Measurements from ENCODE around the gene LRP1.

The LRP1 gene

DNA sequence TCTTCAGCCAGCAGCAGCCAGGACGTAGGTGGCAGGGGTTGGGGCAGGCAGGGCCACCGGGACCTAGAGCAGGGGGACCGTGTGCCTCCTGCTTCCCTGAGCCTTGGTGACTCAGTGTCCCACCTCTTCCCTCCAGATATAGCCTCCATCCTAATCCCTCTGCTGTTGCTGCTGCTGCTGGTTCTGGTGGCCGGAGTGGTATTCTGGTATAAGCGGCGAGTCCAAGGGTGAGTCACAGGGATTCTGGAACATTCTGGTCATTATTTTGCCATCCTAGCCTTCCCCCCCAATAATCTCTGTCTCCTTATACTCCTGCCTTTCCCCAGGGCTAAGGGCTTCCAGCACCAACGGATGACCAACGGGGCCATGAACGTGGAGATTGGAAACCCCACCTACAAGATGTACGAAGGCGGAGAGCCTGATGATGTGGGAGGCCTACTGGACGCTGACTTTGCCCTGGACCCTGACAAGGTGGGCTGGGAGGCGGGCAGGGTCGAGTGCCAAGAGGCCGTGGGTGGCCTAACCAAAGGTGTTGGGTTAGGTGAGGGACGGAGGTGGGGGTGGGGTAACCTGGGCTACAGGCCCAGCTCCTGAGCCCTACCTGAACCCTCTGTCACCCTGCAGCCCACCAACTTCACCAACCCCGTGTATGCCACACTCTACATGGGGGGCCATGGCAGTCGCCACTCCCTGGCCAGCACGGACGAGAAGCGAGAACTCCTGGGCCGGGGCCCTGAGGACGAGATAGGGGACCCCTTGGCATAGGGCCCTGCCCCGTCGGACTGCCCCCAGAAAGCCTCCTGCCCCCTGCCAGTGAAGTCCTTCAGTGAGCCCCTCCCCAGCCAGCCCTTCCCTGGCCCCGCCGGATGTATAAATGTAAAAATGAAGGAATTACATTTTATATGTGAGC is 83.8 kb downstream of the LRP1 start:
- no peak for DNase-seq (ENCODE audit: low read depth in 2 of 2)

DNA sequence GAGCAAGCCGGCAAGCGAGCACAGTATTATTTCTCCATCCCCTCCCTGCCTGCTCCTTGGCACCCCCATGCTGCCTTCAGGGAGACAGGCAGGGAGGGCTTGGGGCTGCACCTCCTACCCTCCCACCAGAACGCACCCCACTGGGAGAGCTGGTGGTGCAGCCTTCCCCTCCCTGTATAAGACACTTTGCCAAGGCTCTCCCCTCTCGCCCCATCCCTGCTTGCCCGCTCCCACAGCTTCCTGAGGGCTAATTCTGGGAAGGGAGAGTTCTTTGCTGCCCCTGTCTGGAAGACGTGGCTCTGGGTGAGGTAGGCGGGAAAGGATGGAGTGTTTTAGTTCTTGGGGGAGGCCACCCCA is 84.4 kb downstream of the LRP1 start:
- DNase-seq (ENCODE audit: low read depth in 2 of 2): no peak

DNA sequence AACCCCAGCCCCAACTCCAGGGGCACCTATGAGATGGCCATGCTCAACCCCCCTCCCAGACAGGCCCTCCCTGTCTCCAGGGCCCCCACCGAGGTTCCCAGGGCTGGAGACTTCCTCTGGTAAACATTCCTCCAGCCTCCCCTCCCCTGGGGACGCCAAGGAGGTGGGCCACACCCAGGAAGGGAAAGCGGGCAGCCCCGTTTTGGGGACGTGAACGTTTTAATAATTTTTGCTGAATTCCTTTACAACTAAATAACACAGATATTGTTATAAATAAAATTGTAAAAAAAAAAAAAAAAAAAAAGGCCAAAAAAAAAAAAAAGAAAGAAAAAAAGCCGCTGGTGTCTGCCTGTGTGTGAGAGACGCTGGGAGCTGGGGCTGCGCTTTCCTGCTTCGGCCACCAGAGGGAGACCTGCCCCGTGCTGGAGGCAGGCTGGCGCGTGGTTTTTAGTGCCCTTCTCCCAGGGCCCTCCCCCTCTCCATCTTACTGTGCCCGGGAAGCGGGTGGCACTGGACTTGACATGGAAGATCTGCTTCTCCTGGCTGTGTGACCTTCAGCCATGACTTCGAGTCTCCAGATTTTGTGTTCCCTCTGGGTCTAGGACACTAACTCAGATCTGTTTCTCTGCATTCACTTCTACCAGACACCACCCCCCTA is 84.9 kb downstream of the LRP1 start:
- peak; percentile 77 to 81 for DNase-seq (ENCODE audit: low read depth in 2 of 2)

DNA sequence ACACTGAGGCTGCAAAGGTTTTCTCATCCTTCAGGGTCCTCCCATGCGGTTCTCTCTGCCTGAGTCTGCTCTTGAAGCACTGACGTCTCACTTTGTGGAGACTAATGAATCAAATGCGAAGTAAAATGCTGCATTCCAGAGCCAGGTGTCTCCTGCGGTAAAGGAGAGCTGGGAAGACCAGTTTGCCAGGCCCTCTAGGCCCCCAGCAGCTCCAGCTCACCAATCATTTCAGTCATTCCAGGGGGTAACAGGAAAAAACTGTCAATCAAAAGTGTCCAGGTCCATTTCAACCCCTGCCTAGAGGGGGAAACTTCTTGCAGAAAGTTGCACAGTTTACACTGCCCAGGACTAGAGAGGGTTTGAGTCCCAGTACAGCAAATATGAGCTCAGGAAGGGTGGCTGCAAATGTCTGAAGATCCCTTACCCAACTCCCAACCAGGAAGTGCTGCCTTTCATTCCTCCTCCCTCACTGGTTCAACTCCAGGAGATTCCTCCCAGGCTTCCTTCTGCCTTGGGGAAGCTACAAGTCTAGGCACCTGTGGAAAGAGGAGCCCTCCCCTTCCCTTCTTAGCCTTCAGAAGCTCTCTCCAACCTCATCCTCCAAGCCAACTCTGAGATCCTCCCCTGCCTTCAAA is 85.6 kb downstream of the LRP1 start:
- no peak for DNase-seq (ENCODE audit: low read depth in 2 of 2)

DNA sequence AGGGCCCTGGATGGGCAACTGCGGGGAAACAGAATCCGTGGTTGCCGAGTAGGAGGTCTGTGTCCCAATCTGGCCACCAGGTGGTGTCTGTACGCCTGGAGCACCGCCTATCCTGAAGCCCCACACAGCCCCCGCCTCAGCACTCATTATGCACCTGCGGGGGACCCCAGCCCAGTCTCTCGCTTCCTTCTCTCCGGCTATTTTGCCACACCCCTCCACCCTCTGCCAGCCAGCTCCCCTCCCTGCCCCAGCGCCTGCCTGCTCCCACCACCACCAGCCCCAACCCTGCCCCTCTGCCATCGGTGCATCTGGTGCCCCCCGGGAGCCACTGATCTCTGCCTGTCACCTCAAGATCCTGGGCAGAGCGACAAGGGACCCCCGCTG is 86.1 kb downstream of the LRP1 start:
- DNase-seq (ENCODE audit: low read depth in 2 of 2): peak; percentile 59 to 61

DNA sequence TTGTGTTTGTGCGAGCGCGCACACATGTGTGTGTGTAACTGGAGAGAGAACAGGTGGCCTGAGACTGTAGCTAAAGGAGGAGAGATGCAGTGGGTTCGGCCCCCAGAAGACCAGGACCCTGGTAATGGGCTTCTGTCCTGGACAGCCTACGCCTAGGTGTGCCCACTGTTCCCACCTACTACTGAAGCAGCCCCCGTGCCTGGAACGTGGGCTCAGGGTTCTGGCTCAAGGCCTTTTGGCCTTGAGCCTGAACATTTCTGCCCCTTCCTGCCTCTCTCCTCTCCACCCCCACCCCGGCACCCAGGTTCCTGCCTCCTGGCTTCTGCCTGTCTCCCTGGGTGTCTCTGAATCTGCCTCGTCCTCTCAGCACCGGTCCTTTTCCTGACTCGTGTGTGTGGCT is 86.8 kb downstream of the LRP1 start:
- no peak for DNase-seq (ENCODE audit: low read depth in 2 of 2)

DNA sequence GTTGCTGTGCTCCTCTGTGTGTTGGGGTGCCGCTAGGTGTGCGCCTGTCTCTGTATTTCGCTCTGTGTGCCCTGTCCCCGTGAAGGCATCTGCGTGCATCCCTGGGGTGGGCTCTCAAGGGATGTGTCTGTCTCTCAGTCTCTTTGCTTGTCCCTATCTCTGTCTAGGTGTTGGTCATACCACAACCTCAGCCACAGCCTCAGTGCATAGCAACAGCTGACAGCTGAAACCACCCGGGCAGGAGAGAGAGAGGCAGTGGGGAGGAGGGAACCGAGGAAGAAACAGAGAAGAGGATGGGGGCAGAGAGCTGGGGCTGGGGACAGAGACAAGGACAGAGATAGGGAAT is 87.4 kb downstream of the LRP1 start:
- DNase-seq (ENCODE audit: low read depth in 2 of 2): no peak

DNA sequence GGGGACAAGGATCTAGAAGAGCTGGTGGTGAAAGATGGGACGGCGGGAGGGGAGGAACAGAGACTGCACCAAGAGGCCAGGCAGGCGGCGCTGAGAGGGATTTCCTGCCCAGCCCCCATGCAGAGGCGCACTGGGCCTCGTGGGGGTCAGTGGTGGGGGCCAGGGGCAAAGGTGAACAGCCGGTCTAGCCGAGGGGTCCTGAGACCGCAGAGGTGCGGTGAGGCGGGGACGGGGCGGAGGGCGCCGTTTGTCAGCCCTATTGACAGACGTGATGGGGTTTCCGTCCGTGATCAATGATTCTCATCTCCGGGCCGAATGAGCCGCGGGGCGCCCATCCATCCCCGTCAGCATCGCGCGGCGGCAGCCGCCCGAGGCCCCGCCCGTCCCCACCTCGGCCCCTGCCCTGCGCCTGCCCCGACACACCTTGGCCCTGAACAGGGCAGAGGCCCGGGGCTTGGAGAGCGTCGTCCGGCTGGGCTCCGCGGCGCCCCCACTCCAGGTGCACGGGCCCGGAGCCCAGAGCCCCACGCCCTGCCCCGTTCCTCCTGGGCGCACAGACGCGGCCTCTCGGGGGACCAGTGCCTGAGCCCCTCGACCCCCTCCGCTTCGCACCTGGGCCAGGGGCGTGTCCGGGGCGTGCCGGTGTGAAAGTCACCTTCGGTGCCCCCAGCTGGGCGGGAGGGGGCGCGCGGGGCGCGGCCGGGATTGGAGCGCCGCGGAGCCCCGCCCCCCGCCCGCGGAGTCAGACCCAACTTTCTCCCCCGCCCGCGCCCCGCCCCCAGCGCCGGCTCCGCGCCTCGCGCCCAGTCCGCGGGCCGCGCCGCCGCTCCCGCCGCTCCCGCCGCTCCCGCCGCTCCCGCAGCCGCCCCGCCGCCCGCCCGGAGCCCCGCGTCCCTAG is 88.0 kb downstream of the LRP1 start, which contains the start of gene NXPH4:
Gene NXPH4 (plus strand): TSS at position 781 of the 898 bp plus-strand sequence. CDS start 176 bp downstream, outside the sequence.
- no peak for DNase-seq (ENCODE audit: low read depth in 2 of 2)

DNA sequence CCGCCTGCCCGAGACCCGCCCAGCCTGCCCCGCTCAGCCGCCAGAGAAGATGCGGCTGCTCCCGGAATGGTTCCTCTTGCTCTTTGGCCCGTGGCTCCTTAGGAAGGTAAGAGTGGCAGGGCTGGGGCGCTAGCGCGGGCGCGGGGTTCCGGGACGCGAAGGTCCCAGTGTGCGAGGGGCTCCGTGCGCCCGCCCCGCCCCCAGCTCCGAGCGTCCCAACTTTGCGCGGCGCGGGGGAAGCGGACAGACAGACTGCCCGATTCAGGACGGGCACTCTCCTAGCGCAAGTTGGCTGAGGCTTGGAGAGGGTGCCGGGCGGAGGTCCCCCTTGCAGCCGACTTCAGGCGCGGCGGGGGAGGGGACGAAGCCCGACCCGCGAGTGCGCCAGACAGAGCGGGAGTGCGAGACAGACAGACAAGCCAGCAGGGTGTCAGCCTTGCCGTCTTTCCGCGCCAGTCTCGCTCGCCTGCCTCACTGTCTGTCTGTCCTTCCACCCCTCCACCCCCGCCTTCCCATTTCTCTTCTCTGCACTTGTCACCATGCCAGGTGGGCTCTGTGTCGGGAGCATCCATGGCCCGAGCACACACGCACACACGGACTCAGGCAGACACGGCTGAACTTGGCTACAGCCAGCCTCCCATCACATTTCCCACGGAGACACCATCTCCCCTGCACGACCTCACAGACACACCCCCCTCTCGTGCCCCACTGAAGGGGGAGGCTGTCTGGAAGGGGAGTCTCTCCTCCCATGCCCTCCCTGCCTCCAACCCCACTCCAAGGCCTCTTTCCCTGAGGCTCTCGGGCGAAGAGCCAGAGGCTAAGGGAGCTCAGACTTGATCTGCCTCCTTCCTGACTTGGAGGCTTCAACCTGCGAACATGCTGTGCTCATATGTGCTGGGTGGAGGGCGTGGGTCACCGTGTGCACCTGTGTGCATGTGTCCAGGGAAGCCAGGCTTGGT is 88.9 kb downstream of the LRP1 start:
- no peak for DNase-seq (ENCODE audit: low read depth in 2 of 2)

DNA sequence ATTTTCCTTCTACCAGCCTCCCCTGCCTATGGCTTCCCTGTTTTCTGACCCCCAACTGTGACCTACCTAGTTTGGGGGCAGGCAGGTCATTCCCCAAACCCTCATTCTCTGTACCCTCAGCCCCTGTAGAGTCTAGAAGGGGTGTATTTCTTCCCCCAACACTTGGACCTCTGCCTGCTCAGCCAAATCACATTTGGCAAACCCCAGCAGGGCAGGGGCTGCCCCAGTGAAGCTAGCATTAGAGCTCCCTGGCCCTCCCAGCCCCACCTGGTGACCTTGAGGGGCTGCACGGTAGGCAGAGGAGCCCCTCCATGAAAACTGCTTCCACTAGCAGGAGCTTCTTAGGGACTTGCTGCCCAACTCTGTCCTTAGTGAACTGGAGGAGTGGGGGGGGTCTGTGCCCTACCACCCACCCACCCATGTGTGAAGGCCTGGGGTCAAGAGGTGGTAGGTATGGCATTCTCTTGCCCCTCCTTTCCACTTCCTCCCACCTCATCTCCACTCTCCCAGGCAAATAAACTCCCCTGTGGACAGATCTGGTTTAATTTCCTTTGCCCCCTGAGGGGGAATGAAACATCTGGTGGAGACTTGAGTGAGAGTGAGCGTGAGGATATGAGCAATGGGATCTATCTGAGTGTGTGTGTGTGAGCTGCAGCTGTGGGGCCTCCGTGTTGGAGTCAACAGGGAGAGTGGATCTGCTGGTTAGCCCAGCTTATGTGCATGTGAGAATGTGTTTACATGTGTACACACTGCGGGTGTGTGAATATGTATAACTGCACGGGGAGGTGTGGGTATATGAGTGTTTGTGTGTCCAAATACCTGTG is 90.0 kb downstream of the LRP1 start:
- no peak for DNase-seq (ENCODE audit: low read depth in 2 of 2)

DNA sequence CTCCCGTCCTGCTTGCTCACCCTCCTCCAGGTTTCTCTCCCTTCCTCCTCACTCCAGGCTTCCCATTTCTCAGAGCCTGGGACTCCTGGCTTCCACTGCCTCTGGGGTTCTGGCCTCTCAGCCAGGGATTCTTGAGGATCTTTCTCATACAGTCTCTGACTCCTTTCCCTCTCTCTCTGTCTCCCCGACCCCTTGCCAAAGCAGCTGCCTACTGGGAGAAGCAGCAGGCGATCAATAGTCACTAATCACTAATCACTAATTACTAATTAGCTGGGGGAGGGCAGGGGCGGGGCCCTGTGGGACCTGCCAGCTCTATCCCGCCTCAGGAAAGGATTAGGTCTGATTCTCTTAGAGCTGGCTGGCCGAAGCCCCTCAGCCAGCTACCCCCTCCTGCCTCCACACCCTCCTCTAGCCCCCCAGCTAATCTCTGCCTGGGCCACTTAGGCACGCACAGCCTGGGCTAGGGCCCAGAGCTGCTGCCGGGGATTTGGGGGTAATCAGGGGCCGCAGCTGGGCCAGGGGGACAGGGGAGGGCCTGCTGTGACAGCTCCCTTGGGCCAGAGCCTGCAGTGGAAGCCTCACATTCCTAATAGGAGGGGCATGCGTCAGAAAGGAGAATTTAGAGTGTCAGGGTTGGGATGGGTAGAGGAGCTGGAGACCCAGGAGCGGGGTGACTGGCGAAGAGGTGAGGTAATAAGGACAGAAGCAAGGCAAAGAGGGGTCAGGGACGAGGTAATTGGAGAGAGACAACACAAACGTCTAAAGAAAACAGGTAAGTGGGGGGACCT is 91.1 kb downstream of the LRP1 start:
- DNase-seq (ENCODE audit: low read depth in 2 of 2): no peak

DNA sequence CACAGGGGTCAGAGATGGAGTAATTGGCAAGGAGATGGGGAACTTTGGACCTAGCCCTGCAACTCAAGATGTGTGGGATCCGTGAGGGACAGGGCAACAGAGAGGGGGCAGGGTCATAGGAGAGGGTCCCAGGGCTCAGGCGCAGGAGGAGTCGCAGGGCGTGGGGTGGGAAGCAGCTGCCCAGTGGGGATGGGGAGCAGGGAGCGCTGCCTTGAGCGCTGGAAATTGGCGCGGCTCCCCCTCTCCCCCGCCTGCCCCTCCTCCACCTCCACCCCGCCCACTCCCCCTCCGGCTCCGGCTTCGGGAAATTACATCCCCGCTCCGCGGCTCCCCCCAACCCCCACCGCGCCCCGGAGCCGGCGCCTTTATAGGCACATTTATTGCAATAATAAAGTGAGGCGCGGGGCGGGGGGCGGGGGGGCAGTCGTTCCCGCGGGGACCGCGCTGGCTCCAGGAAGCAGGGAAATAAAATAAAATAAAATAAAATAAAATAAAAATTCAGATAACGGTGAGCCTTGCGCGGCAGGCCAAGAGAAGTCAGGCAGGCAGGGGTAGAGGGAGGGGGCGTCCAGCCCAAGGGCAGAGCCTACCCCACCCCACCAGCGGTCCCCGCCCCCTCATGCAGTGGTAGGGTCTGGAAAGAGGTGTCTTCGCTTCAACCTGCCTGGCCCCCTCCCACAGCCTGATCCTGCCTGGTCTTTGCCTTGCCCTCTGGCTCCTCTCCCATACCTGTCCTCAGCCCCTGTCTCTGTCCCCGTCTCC is 91.9 kb downstream of the LRP1 start:
- DNase-seq (ENCODE audit: low read depth in 2 of 2): no peak

DNA sequence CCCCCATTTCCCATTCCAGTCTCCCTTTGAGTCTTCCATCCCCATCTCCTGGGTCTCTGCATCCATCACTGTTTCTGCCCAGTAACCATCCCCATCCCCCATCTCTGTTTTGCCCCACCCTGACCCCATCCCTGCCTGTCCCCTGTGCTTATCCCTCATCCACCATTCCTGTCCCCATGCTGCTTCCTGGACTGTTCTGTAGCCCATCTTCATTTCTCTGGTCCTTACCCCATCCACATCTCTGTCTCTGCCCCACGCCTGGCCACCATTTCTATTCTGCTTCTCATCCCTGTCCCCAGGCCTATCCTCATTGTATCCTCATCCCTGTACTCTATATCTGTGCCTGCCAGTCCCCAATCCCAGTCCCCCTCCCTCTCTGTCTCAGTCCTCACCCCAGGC is 92.5 kb downstream of the LRP1 start:
- DNase-seq (ENCODE audit: low read depth in 2 of 2): no peak

DNA sequence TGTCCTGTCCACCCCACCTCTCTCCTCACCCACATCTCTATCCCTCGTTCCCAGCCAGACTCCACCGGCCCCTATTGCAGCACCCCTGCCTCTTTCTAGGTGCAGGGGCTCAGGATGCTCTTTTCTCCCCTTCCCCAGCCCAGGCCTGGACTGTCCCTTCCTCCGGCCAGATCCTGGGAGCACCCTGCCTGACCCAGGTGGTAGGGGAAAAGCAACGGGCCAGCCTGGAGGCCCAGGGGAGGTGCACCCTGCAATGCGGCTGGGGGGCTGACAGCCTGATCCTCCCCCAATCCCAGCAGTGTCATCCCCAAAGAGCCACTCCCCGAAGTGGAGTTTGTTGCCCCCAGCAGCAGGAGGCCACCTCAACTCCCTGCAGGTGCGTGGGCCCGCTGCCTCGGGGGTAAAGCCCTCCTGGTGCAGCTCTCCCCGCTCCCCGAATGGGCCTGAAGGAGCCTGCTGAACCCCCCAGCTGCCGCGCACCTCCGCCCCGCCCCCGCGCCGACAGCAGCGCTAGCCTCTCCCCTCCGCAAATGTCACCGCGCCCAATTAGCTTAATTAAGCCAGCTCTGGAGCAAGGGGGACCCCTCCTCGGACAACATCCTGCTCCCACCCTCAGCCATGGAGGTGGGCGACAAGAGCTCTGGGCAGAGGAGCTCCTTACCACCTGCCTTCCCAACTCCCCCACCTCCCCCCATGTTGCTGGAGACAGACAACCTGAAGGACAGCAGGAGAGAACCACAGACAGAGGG is 93.1 kb downstream of the LRP1 start:
- no peak for DNase-seq (ENCODE audit: low read depth in 2 of 2)

DNA sequence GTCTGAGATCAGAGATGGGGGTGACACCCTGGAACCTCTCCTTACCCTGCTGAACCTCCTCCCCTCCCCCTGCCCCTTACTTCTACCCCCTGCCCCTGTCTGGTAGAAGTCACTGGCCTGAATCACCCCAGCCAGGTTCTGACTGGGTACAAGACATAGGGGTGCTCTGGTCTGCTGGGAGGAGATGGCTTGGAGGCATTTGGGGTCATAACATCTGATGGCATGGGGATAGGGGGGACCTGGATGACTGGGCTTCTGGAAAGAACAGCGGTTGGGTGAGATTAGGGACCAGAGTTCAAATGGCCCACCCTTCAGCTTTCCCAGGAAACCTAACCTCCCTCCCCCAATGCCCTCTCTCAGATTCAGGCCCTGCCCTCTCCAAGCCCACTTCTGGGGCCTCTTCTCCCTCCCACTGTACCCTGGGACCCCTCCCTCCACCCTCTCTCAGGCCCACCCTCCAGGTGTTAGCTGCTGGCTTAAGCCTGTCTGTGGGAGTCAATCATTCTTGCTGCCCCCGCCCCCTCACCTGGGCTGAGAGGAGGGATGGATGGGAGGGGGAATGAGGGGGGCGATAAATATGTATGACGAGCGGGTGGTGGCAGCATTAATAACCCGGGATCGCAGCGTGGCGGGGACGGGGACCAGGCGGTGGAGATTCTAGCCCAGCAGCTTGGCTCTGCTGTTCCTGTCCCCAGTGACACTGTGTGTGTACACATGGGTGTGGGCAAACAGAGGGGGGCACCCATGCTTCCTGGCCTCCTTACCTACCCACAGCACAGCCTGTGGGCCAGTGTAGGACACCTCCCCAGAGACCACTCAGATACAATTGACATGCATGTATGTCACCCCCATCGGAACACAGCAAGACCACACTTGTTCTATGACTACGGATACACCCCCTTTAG is 94.3 kb downstream of the LRP1 start:
- DNase-seq (ENCODE audit: low read depth in 2 of 2): no peak
